ENCODE results near the gene ARHGAP25.

GRCh38 chr2:68746408-68746807 is 11.8 kb downstream of the ARHGAP25 start:
- TF ChIP-seq CTCF (IDR thresholded peaks at IDR 0.05; ENCODE audit: insufficient read depth, low read length, poor library complexity, severe bottlenecking) (no peak), EZH2phosphoT487 (conservative IDR thresholded peaks at IDR 0.05; ENCODE audit: low read length) (no peak)

Measured in SU-DHL-6 (cell line).